Pancreas (tissue), 10 donors: Measurements from ENCODE around the gene BECN2. TPM values are rescaled to one million over a fixed set of nuclear protein-coding genes. Genes with fewer than 3 reads are reported as not detected.

Experiments
- ATAC-seq, 4 donors: fragments of 200-7000 bp; cut with Tn5 transposase; one replicate each; pipeline versions ENCODE4 v1.8.0 to v1.9.1; 2020; ENCODE audit warnings: mild to moderate bottlenecking in 4 of 4, moderate library complexity in 4 of 4
- DNase-seq, 6 donors: peaks; one replicate each; pipeline ENCODE4 v3.0.0-alpha.2; 2020
- FAIRE-seq: peaks from 2 replicates; lab custom pipeline; 2012; peaks lifted over from hg19 to GRCh38; lab: Jason Lieb, UNC
- H3K27ac ChIP-seq, 4 donors: fragments of 200-600 bp; sonication (generic); 1 replicate in 3 of 4; 2 replicates in 1 of 4; pipeline versions ENCODE4 v1.5.0 to v1.8.0; 2020
- H3K27me3 ChIP-seq, 4 donors: fragments of 200-600 bp; one replicate each; pipeline ENCODE4 v1.8.0; 2021
- H3K36me3 ChIP-seq, 3 donors: fragments of 200-600 bp; sonication (generic) in 1 of 3; one replicate each; pipeline versions ENCODE4 v1.5.0 to v1.8.0; 2020 to 2021
- H3K4me1 ChIP-seq, 3 donors: fragments of 200-600 bp; one replicate each; pipeline ENCODE4 v1.8.0; 2021
- H3K4me3 ChIP-seq, 4 donors: fragments of 200-600 bp; sonication (generic) in 2 of 4; one replicate each; pipeline versions ENCODE4 v1.5.0 to v1.8.0; 2020 to 2021
- H3K9me3 ChIP-seq, 4 donors: fragments of 200-600 bp; one replicate each; pipeline ENCODE4 v1.8.0; 2021
- WGBS, 2 donors: extraction: QIAGEN DNeasy Blood & Tissue Kit; methylation state at CpG; one replicate each; pipeline ENCODE4 v1.1.7; 2013; 5-methylcytosine and 5-hydroxymethylcytosine counted together
- intact Hi-C, 3 donors: fragments of 100-400 bp; cut with DNase I; formaldehyde crosslinking; loops; one replicate each; pipeline versions ENCODE4 v1.11.1 to v1.14.2; 2022
- polyA plus RNA-seq, 2 donors: library from polyadenylated mRNA; stranded (reverse); fragments of 200-250 nt; gene quantifications; one replicate each; pipeline ENCODE4 v1.2.3, GENCODE V29; 2013
- total RNA-seq, 6 donors: library from RNA; stranded (reverse); fragmentation: NEBNext Ultra II Directional in 4 of 6; extraction: Animal tissue kit (Norgen Biotek cat#: 25700) in 4 of 6; gene quantifications; one replicate each; pipeline versions ENCODE4 v1.2.1 to v1.2.4, GENCODE V29; 2021 to 2023
- TF ChIP-seq, protein P1 (sequence below), 4 donors: fragments of 200-600 bp; sonication (generic) in 3 of 4; IDR thresholded peaks; one replicate each; pipeline versions ENCODE4 v1.5.0 to v1.8.0; 2021; ENCODE audit warnings: antibody characterized with exemption in 4 of 4
- donor health status: healthy with polysubstance abuse.
- donor health status: DM: no; HTN: no; CAD: no; lungs with moderate emphysema.
- donor health status: DM: no; HTN: no; CAD: no.
- donor health status: control.
- donor health status: control.
- donor health status: Bipolar disorder and iron deficiency.
- donor health status: DM: yes; HTN: yes; CAD: no.
- donor health status: DM: no; HTN: no; CAD: no.
- donor health status: DM: no; HTN: no; CAD: no.
- donor health status: DM: yes; HTN: yes; CAD: no.

Gene BECN2
- total and polyA plus RNA-seq, 8 donors = not detected

- 53 to 57% methylated on average over 7 of the region's 7 CpGs for WGBS, 2 donors
- DNase-seq = no peak
- TF ChIP-seq, protein P1, sequence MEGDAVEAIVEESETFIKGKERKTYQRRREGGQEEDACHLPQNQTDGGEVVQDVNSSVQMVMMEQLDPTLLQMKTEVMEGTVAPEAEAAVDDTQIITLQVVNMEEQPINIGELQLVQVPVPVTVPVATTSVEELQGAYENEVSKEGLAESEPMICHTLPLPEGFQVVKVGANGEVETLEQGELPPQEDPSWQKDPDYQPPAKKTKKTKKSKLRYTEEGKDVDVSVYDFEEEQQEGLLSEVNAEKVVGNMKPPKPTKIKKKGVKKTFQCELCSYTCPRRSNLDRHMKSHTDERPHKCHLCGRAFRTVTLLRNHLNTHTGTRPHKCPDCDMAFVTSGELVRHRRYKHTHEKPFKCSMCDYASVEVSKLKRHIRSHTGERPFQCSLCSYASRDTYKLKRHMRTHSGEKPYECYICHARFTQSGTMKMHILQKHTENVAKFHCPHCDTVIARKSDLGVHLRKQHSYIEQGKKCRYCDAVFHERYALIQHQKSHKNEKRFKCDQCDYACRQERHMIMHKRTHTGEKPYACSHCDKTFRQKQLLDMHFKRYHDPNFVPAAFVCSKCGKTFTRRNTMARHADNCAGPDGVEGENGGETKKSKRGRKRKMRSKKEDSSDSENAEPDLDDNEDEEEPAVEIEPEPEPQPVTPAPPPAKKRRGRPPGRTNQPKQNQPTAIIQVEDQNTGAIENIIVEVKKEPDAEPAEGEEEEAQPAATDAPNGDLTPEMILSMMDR (IDR thresholded peaks at IDR 0.05) = no peak
- FAIRE-seq = no peak
- no peaks in the 10 kb centered on the region for H3K4me1 ChIP-seq
- H3K9me3 ChIP-seq = no peaks in the 10 kb centered on the region
- H3K36me3 ChIP-seq = no peaks in the 10 kb centered on the region
- ATAC-seq = no peak
- H3K27ac ChIP-seq = no peak overlapping the region
- H3K27me3 ChIP-seq = no peaks in the 10 kb centered on the region
- H3K4me3 ChIP-seq = no peak overlapping the region
- intact Hi-C loops = no loop called here
Measured at GRCh38 chr1:241934866-241935265, 22.7 kb upstream of the BECN2 start.

GRCh38 chr1:241939798-241940197 is 17.8 kb upstream of the BECN2 start:
- Histone ChIP-seq H3K4me1 (no peaks in the 10 kb centered on the region), H3K9me3 (no peaks in the 10 kb centered on the region), H3K27ac (no peak overlapping the region), H3K36me3 (no peaks in the 10 kb centered on the region), H3K27me3 (no peaks in the 10 kb centered on the region), H3K4me3 (no peak overlapping the region)
- intact Hi-C loops = no loop called here
- ATAC-seq (no peak), FAIRE-seq (no peak), DNase-seq (no peak)
- TF ChIP-seq, protein P1 (IDR thresholded peaks at IDR 0.05) = no peak
- WGBS, 2 donors = 56 to 66% methylated on average over 1 of the region's 1 CpG

DNA sequence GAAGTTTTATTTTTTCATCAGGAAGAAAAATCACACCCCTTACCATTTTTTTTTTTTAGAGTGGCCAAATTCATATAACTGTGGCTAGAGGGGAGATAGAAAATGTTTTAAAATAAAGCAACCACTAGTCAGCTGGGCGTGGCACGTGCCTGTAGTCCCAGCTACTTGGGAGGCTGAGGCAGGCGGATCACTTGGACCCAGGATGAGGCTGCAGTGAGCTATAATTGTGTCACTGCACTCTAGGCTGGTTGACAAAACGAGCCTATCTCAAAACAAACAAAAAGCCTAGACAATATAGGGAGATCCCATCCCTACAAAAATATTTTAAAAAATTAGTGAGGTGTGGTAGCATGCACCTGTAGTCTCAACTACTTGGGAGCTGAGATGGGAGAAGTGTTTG is 14.8 kb upstream of the BECN2 start:
- Histone ChIP-seq H3K27ac (no peak overlapping the region), H3K9me3 (no peaks in the 10 kb centered on the region), H3K36me3 (no peaks in the 10 kb centered on the region), H3K4me1 (no peaks in the 10 kb centered on the region), H3K27me3 (no peaks in the 10 kb centered on the region), H3K4me3 (no peak overlapping the region)
- 67 to 82% methylated on average over 4 of the region's 4 CpGs for WGBS, 2 donors
- TF ChIP-seq, protein P1 (IDR thresholded peaks at IDR 0.05) = no peak
- DNase-seq (no peak), FAIRE-seq (no peak), ATAC-seq (no peak)
- intact Hi-C loops = no loop called here

DNA sequence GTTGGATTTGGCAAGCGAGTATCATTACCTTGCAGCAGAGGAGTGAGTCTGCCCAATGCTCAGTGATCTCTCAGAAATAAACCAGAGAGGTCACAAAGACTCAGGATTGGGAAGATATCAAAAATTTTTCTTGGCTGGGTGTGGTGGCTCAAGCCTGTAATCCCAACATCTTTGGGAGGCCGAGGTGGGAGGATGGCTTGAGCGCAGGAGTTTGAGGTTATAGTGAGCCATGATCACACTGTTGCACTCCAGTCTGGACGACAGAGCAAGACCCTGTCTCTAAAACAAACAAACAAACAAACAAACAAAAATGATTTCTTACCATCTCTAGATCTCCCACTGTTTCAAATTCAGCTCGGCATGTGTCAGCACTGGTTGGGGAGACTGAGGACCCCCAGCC is 13.3 kb upstream of the BECN2 start:
- Histone ChIP-seq H3K9me3 (no peaks in the 10 kb centered on the region), H3K27ac (no peak overlapping the region), H3K36me3 (no peaks in the 10 kb centered on the region), H3K27me3 (no peaks in the 10 kb centered on the region), H3K4me1 (no peaks in the 10 kb centered on the region), H3K4me3 (no peak overlapping the region)
- FAIRE-seq (no peak), DNase-seq (no peak), ATAC-seq (no peak)
- WGBS, 2 donors = 71 to 78% methylated on average over 5 of the region's 5 CpGs
- TF ChIP-seq, protein P1 (IDR thresholded peaks at IDR 0.05) = no peak
- intact Hi-C loops = no loop called here

- ATAC-seq (no peak), FAIRE-seq (no peak), DNase-seq (no peak)
- intact Hi-C loops = no loop called here
- no peaks in the 10 kb centered on the region for H3K4me1 ChIP-seq
- 47 to 57% methylated on average over 6 of the region's 6 CpGs for WGBS, 2 donors
- TF ChIP-seq, protein P1 (IDR thresholded peaks at IDR 0.05) = no peak
- no peaks in the 10 kb centered on the region for H3K36me3 ChIP-seq
- no peak overlapping the region for H3K4me3 ChIP-seq
- no peak overlapping the region for H3K27ac ChIP-seq
- no peaks in the 10 kb centered on the region for H3K9me3 ChIP-seq
- no peaks in the 10 kb centered on the region for H3K27me3 ChIP-seq
Measured at GRCh38 chr1:241947354-241947753, 10.2 kb upstream of the BECN2 start.
